Testis (tissue), 2 donors: ENCODE results near the gene ZNF644.

Experiments
- POLR2A ChIP-seq: fragments of 450-650 bp; IDR thresholded peaks from one replicate; pipeline ENCODE4 v1.6.1; 2017; ENCODE audit warnings: antibody characterized with exemption, mild to moderate bottlenecking, moderate library complexity
- TF ChIP-seq, protein P1 (sequence below), 3 experiments: fragments of 450-650 bp in 2 of 3; fragments of 200-600 bp in 1 of 3; sonication (generic) in 1 of 3; IDR thresholded peaks; one replicate each; pipeline ENCODE4 v1.5.1; 2016 to 2019; ENCODE audit warnings: antibody characterized with exemption in 3 of 3, mild to moderate bottlenecking in 2 of 3, moderate library complexity in 1 of 3

DNA sequence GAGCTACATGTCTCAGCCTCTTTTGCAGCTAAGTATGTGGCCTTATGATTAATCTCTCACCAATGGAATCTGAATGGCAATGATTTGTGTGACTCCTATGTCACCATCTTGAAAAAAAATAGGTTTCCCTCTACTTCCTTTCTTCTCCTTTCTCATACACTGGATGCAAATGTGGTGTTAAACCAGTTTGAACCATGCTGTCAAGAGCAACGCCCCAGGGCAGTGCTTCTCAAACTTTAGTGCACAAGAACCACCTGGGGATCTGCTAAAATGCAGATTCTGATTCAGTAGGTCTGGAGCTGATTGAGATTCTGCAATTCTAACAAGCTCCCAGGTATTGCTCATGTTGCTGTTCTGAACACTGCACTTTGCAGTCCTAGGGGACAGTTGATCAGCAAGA is 44.7 kb upstream of the ZNF644 start:
- TF ChIP-seq, protein P1, sequence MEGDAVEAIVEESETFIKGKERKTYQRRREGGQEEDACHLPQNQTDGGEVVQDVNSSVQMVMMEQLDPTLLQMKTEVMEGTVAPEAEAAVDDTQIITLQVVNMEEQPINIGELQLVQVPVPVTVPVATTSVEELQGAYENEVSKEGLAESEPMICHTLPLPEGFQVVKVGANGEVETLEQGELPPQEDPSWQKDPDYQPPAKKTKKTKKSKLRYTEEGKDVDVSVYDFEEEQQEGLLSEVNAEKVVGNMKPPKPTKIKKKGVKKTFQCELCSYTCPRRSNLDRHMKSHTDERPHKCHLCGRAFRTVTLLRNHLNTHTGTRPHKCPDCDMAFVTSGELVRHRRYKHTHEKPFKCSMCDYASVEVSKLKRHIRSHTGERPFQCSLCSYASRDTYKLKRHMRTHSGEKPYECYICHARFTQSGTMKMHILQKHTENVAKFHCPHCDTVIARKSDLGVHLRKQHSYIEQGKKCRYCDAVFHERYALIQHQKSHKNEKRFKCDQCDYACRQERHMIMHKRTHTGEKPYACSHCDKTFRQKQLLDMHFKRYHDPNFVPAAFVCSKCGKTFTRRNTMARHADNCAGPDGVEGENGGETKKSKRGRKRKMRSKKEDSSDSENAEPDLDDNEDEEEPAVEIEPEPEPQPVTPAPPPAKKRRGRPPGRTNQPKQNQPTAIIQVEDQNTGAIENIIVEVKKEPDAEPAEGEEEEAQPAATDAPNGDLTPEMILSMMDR (IDR thresholded peaks at IDR 0.05) = no peak
- TF ChIP-seq POLR2A = no peak
